SK-N-SH (cell line): ENCODE results near the gene IFI16. TPM values are rescaled to one million over a fixed set of nuclear protein-coding genes. Genes with fewer than 3 reads are reported as not detected.
"Not testable (repeated sequence)": the region's sequence is repeated elsewhere in the genome, so short reads cannot be mapped to it uniquely, and the experiment has no call there.

Experiments
- CTCF ChIA-PET: fragments of 300-600, 350-600 bp; formaldehyde crosslinking; extraction: SDS; loops from one replicate; lab custom pipeline; 2021; lab: Yijun Ruan, JAX
- POLR2A ChIA-PET: fragments of 350-600 bp; sonication (Branson Sonifier 250); formaldehyde crosslinking; extraction: SDS; loops from one replicate; lab custom pipeline; 2020; ENCODE audit warnings: antibody characterized with exemption, inconsistent platforms; lab: Yijun Ruan, JAX
- DNase-seq: peaks from one replicate; pipeline ENCODE4 v3.0.0; 2012
- H2AFZ ChIP-seq: fragments of 200-600 bp; sonication (generic); 2 replicates; pipeline ENCODE4 v1.8.1; 2016; ENCODE audit warnings: antibody characterized with exemption, mild to moderate bottlenecking, low read depth
- H3F3A ChIP-seq: fragments of 200-600 bp; sonication (generic); replicated peaks from 2 replicates; pipeline ENCODE3; 2016; ENCODE audit warnings: antibody characterized with exemption, mild to moderate bottlenecking; ENCODE audit not compliant: insufficient read depth
- H3K27ac ChIP-seq, 2 experiments: fragments of 200-500 bp in 1 of 2; fragments of 200-600 bp in 1 of 2; sonication (Bioruptor generic) in 1 of 2; sonication (generic), shearing (Covaris generic) in 1 of 2; 2 replicates each; pipeline versions ENCODE4 v1.5.1 to v1.6.1; 2014 to 2016; ENCODE audit warnings: low read depth in 2 of 2, inconsistent platforms in 1 of 2, low read length in 1 of 2, mild to moderate bottlenecking in 1 of 2, mixed read lengths in 1 of 2
- H3K27me3 ChIP-seq: fragments of 200-600 bp; sonication (generic), shearing (Covaris generic); 2 replicates; pipeline ENCODE4 v1.6.1; 2016; ENCODE audit warnings: mixed run types; ENCODE audit not compliant: insufficient read depth
- H3K36me3 ChIP-seq, 2 experiments: fragments of 200-500 bp in 1 of 2; fragments of 200-600 bp in 1 of 2; sonication (Bioruptor generic) in 1 of 2; sonication (generic) in 1 of 2; replicated peaks in 1 of 2; 2 replicates each; pipeline versions ENCODE3 to v1.5.1; 2014 to 2016; ENCODE audit warnings: low read length in 1 of 2, mild to moderate bottlenecking in 1 of 2; ENCODE audit not compliant: insufficient read depth in 2 of 2, control insufficient read depth in 1 of 2
- H3K4me1 ChIP-seq, 2 experiments: fragments of 200-500 bp in 1 of 2; fragments of 200-600 bp in 1 of 2; sonication (Bioruptor generic) in 1 of 2; sonication (generic), shearing (Covaris generic) in 1 of 2; 2 replicates each; pipeline versions ENCODE4 v1.5.1 to v1.6.1; 2014 to 2016; ENCODE audit warnings: low read depth in 1 of 2, low read length in 1 of 2, mixed run types in 1 of 2; ENCODE audit not compliant: insufficient read depth in 2 of 2, control insufficient read depth in 1 of 2
- H3K4me2 ChIP-seq: fragments of 200-600 bp; sonication (generic), shearing (Covaris generic); 2 replicates; pipeline ENCODE4 v1.6.1; 2017; ENCODE audit warnings: mixed run types
- H3K4me3 ChIP-seq, 2 experiments: fragments of 200-500 bp in 1 of 2; fragments of 200-600 bp in 1 of 2; sonication (Bioruptor generic) in 1 of 2; sonication (generic), shearing (Covaris generic) in 1 of 2; 2 replicates each; pipeline versions ENCODE4 v1.5.1 to v1.8.1; 2014 to 2016; ENCODE audit warnings: low read depth in 2 of 2, inconsistent platforms in 1 of 2, low read length in 1 of 2, mild to moderate bottlenecking in 1 of 2, mixed read lengths in 1 of 2, moderate library complexity in 1 of 2
- H3K79me2 ChIP-seq: fragments of 200-600 bp; sonication (generic); 2 replicates; pipeline ENCODE4 v1.8.1; 2017; ENCODE audit warnings: mild to moderate bottlenecking; ENCODE audit not compliant: insufficient read depth
- H3K9ac ChIP-seq: fragments of 200-600 bp; sonication (generic); 2 replicates; pipeline ENCODE4 v1.6.1; 2017; ENCODE audit warnings: mixed run types
- H3K9me2 ChIP-seq: fragments of 200-600 bp; sonication (generic); 2 replicates; pipeline ENCODE4 v1.6.1; 2017; ENCODE audit warnings: mixed run types
- H3K9me3 ChIP-seq: fragments of 200-600 bp; sonication (generic); 2 replicates; pipeline ENCODE4 v1.6.1; 2017; ENCODE audit warnings: mixed run types, mild to moderate bottlenecking, moderate library complexity
- H4K20me1 ChIP-seq: fragments of 200-600 bp; sonication (generic); 2 replicates; pipeline ENCODE4 v1.6.1; 2017; ENCODE audit warnings: mild to moderate bottlenecking, mixed run types; ENCODE audit not compliant: insufficient read depth
- CTCF ChIP-seq: fragments of 200-600 bp; sonication (generic); IDR thresholded peaks from 2 replicates; pipeline ENCODE4 v1.6.1; 2017; ENCODE audit warnings: antibody characterized with exemption, mild to moderate bottlenecking, moderate library complexity
- EP300 ChIP-seq, 2 experiments: IDR thresholded peaks; 2 replicates each; pipeline versions ENCODE4 v1.4.0 to v1.6.1; 2012; ENCODE audit warnings: borderline replicate concordance in 1 of 2, low read depth in 1 of 2, low read length in 1 of 2
- EZH2phosphoT487 ChIP-seq: fragments of 200-600 bp; sonication (generic); IDR thresholded peaks from 2 replicates; pipeline ENCODE4 v1.6.1; 2017; ENCODE audit warnings: low read depth, mixed run types, mild to moderate bottlenecking, antibody characterized with exemption, moderate library complexity, borderline replicate concordance
- IRF3 ChIP-seq: fragments of 150-350 bp; IDR thresholded peaks from 2 replicates; pipeline ENCODE4 v1.6.1; 2016; ENCODE audit warnings: mild to moderate bottlenecking, low read depth, low read length
- NFIC ChIP-seq: IDR thresholded peaks from 2 replicates; pipeline ENCODE4 v1.4.0; 2012; ENCODE audit warnings: borderline replicate concordance
- NRF1 ChIP-seq: IDR thresholded peaks from 2 replicates; pipeline ENCODE4 v1.6.1; 2012; ENCODE audit warnings: low read depth, mild to moderate bottlenecking, low read length
- POLR2AphosphoS5 ChIP-seq: IDR thresholded peaks from 2 replicates; pipeline ENCODE4 v1.6.1; 2012; ENCODE audit warnings: low read depth, low read length
- RXRA ChIP-seq: IDR thresholded peaks from 2 replicates; pipeline ENCODE4 v1.4.0; 2012; ENCODE audit warnings: low read depth, mild to moderate bottlenecking, borderline replicate concordance
- SMC3 ChIP-seq: IDR thresholded peaks from 2 replicates; pipeline ENCODE4 v1.6.1; 2012; ENCODE audit warnings: low read depth, low read length, improper control_type of control experiment
- TAF1 ChIP-seq: IDR thresholded peaks from 2 replicates; pipeline ENCODE4 v1.6.1; 2012; ENCODE audit warnings: low read depth, mild to moderate bottlenecking, low read length, moderate library complexity, borderline replicate concordance
- TCF12 ChIP-seq: IDR thresholded peaks from 2 replicates; pipeline ENCODE4 v1.4.0; 2012
- USF1 ChIP-seq: IDR thresholded peaks from 2 replicates; pipeline ENCODE4 v1.4.0; 2012; ENCODE audit warnings: low read depth, borderline replicate concordance
- WGBS: methylation state at CpG from one replicate; pipeline ENCODE4 v1.1.6; 2017; ENCODE audit warnings: low lambda C conversion rate; 5-methylcytosine and 5-hydroxymethylcytosine counted together
- polyA plus RNA-seq, 3 experiments: library from polyadenylated mRNA; depleted of rRNA; stranded (reverse); fragments of >200 nt; gene quantifications; 2 replicates each; pipeline ENCODE4 v1.2.3, GENCODE V29; 2012

The IFI16 gene
- polyA plus RNA-seq, 1 of the 3 experiments (the other 2 are of a cell fraction): 56.1 TPM

GRCh38 chr1:159005676-159006075 is 4.0 kb upstream of the IFI16 start:
- Histone ChIP-seq H3K4me3 (no peak overlapping the region), H3K4me1 (peaks cover 0 to 13% of the 10 kb centered on the region in 2 experiments; a peak in 3 of 4 replicates), H3K9me3 (no peaks in the 10 kb centered on the region), H3K27me3 (no peaks in the 10 kb centered on the region), H3K9me2 (no peaks in the 10 kb centered on the region), H4K20me1 (no peaks in the 10 kb centered on the region), H3K36me3 (no peaks in the 10 kb centered on the region), H3K4me2 (0 out of 2 replicates have a peak overlapping the region, but pooled peaks have one; percentile 14), H3F3A (peaks cover 17% of the 10 kb centered on the region), H3K79me2 (peaks cover 6% of the 10 kb centered on the region), H3K9ac (no peak overlapping the region), H3K27ac (peak overlapping the region; percentile 14 to 53; a peak in 3 of 4 replicates), H2AFZ (peak overlapping the region; percentile 40; the same call in 1 of the 2 replicates)
- ChIA-PET POLR2A (no interaction called here), CTCF (no interaction called here)
- TF ChIP-seq SMC3 (no peak), CTCF (no peak), TAF1 (no peak), USF1 (no peak), POLR2AphosphoS5 (no peak), EP300 (IDR thresholded peaks at IDR 0.05; ENCODE audit: borderline replicate concordance in 1 of 2, low read depth in 1 of 2, low read length in 1 of 2) (no peak), TCF12 (no peak), IRF3 (no peak), RXRA (no peak), NFIC (no peak), NRF1 (no peak), EZH2phosphoT487 (no peak)
- 23% methylated on average over 6 of the region's 6 CpGs for WGBS
- no peak for DNase-seq

- H3K9ac ChIP-seq, H3K4me3 ChIP-seq, H3K9me2 ChIP-seq, H3K9me3 ChIP-seq, H4K20me1 ChIP-seq, H3K4me1 ChIP-seq, H3K27ac ChIP-seq, H3K27me3 ChIP-seq, H3K36me3 ChIP-seq, CTCF ChIA-PET, POLR2A ChIA-PET, DNase-seq: not testable (repeated sequence)
- Histone ChIP-seq H3K4me2 (0 out of 2 replicates have a peak overlapping the region, but pooled peaks have one; percentile 14), H3K79me2 (peaks cover 12% of the 10 kb centered on the region), H2AFZ (peak overlapping the region; percentile 40; the same call in 1 of the 2 replicates), H3F3A (peaks cover 20% of the 10 kb centered on the region)
- WGBS: 51% methylated on average over 11 of the region's 11 CpGs
Observed at GRCh38 chr1:159006210-159006807, 3.4 kb upstream of the IFI16 start.
